Stimulated activated CD4-positive, alpha-beta T cell treated with anti-CD3 and anti-CD28 coated beads, Interleukin-15, amount 100 ng/mL, for 24 hours (primary cell): Measurements from ENCODE around the gene ENPP6.

Experiments used
- DNase-seq: peaks from one replicate; pipeline ENCODE4 v3.0.0-alpha.2; 2020

ENPP6 gene

DNA sequence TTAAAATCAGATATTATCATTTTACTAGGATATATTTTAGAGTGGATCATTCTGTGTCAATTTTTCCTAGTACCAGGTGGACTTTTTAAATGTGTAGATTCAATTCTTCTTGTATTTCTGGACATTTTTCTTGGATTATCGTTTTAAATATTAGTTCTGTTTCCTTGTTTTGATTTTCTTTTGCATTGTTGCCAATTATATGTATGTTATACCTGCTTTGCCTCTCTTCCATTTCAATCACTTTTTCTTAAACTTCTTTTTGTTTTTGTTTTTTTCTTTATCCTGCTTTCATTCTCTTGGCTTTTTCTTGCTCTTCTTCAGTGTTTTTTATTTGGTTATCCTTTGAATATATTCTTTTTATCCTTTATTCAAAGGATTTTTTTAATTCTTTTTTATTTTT lies 171.5 kb downstream of the ENPP6 start:
- no peak for DNase-seq

DNA sequence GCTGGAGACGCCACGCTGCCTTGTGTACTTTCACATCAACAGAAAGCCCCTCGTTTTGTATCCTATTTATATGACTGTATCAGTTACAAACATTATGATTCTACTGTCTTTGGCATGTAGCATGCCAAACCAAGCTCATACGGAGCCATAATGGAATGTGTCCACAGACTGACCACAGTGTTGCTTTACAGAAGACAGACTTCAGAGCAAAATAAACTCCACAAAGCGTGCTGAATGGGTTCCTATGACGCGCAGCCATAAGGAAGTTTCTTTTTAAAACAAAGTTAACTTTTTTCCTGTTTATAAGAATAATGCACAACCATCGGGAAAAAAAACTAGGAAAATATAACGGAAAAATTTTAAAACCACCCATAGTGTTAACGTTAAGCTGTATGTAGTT lies 176.5 kb downstream of the ENPP6 start:
- DNase-seq, result no peak

DNA sequence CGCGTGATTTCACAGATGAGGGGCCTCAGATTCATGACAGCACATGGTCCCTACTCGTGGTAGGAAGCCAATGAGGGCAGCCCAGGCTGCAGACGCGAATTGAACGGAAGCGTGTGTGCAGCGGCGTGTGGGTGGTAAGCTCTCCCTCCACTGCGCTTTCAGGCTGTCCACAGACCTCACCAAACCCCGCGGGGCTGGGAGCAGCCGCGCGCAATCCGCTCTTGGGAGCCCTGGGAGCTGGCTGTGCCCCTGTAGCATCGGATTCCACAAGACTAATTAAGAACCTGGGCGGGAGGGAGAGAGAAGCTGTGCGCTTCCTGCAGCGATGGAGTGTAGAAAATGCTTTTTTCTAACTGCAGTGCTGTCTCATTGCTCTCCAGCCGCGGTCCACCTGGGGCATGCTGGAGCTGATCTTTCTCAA lies 177.7 kb downstream of the ENPP6 start:
- DNase-seq, result peak; percentile 46
